HepG2 (cell line): Measurements from ENCODE around the gene TAF8. TPM values are rescaled to one million over a fixed set of nuclear protein-coding genes. Genes with fewer than 3 reads are reported as not detected.

Experiments
- ATF5 ChIP-seq: sonication (generic); formaldehyde crosslinking; IDR thresholded peaks from 2 replicates; pipeline ENCODE4 v1.4.0; 2020; ENCODE audit warnings: mild to moderate bottlenecking, low read depth, missing genetic modification reagents
- BRD4 ChIP-seq: sonication (generic); formaldehyde crosslinking; IDR thresholded peaks from 2 replicates; pipeline ENCODE4 v1.4.0; 2020; ENCODE audit warnings: missing genetic modification reagents
- FOSL1 ChIP-seq: sonication (generic); formaldehyde crosslinking; IDR thresholded peaks from 2 replicates; pipeline ENCODE4 v1.9.0; 2021; ENCODE audit warnings: missing genetic modification reagents, borderline replicate concordance
- KLF6 ChIP-seq: IDR thresholded peaks from 2 replicates; pipeline ENCODE4 v1.8.0; 2016; ENCODE audit warnings: missing biosample characterization, missing genetic modification reagents
- NFIB ChIP-seq: sonication (generic); formaldehyde crosslinking; IDR thresholded peaks from 2 replicates; pipeline ENCODE4 v1.9.0; 2021; ENCODE audit warnings: missing genetic modification reagents, mild to moderate bottlenecking, borderline replicate concordance
- REPIN1 ChIP-seq: sonication (generic); formaldehyde crosslinking; IDR thresholded peaks from 2 replicates; pipeline ENCODE4 v1.8.0; 2022; ENCODE audit warnings: missing genetic modification reagents, low read depth, mild to moderate bottlenecking, borderline replicate concordance
- RFX5 ChIP-seq: IDR thresholded peaks from 2 replicates; pipeline ENCODE4 v1.6.1; 2011; ENCODE audit warnings: low read depth, low read length, improper control_type of control experiment
- RFXANK ChIP-seq: IDR thresholded peaks from 2 replicates; pipeline ENCODE4 v1.6.1; 2016
- SIX1 ChIP-seq: sonication (generic); formaldehyde crosslinking; IDR thresholded peaks from 2 replicates; pipeline ENCODE4 v1.4.0; 2020; ENCODE audit warnings: missing genetic modification reagents, borderline replicate concordance
- THRA ChIP-seq: sonication (generic); formaldehyde crosslinking; IDR thresholded peaks from 2 replicates; pipeline ENCODE4 v1.4.0; 2020; ENCODE audit warnings: missing genetic modification reagents, borderline replicate concordance
- ZNF256 ChIP-seq: sonication (generic); formaldehyde crosslinking; conservative IDR thresholded peaks from 2 replicates; pipeline ENCODE4 v1.4.0; 2020; ENCODE audit warnings: missing genetic modification reagents
- ZNF441 ChIP-seq: sonication (generic); formaldehyde crosslinking; IDR thresholded peaks from 2 replicates; pipeline ENCODE4 v1.7.0; 2021; ENCODE audit warnings: missing genetic modification reagents, borderline replicate concordance
- ZNF484 ChIP-seq: sonication (generic); formaldehyde crosslinking; IDR thresholded peaks from 2 replicates; pipeline ENCODE4 v1.5.1; 2020; ENCODE audit warnings: mild to moderate bottlenecking, low read depth, missing genetic modification reagents, borderline replicate concordance
- ZNF556 ChIP-seq: sonication (generic); formaldehyde crosslinking; IDR thresholded peaks from 2 replicates; pipeline ENCODE4 v1.4.0; 2020; ENCODE audit warnings: mild to moderate bottlenecking, missing genetic modification reagents, borderline replicate concordance
- ZNF781 ChIP-seq: sonication (generic); formaldehyde crosslinking; IDR thresholded peaks from 2 replicates; pipeline ENCODE4 v1.5.1; 2020; ENCODE audit warnings: borderline replicate concordance, mild to moderate bottlenecking, missing genetic modification reagents; ENCODE audit errors: not compliant biosample characterization
- polyA plus RNA-seq, 8 experiments: library from polyadenylated mRNA; depleted of rRNA in 3 of 8; stranded (reverse) in 7 of 8; unstranded in 1 of 8; fragments of >200 nt; fragmentation: Illumina TruSeq in 4 of 8; extraction: Trizol in 4 of 8; gene quantifications; 2 replicates each; pipeline versions ENCODE4 v1.2.1 to v1.2.3, GENCODE V29; 2011 to 2016; ENCODE audit warnings: low read depth in 4 of 8, missing spikeins in 1 of 8, mixed read lengths in 1 of 8; ENCODE audit not compliant: insufficient read depth in 1 of 8
- total RNA-seq, 5 experiments: library from RNA; depleted of rRNA; stranded (reverse); fragments of >200 nt; fragmentation: Illumina TruSeq; extraction: Trizol; gene quantifications; 2 replicates each; pipeline ENCODE4 v1.2.3, GENCODE V29; 2016; ENCODE audit warnings: low read depth in 1 of 5
- TF ChIP-seq, protein P1 (sequence below): sonication (generic); formaldehyde crosslinking; IDR thresholded peaks from 2 replicates; pipeline ENCODE4 v1.5.1; 2020; ENCODE audit warnings: mild to moderate bottlenecking, missing genetic modification reagents, moderate library complexity
- TF ChIP-seq, protein P2 (sequence below): sonication (generic); formaldehyde crosslinking; IDR thresholded peaks from 2 replicates; pipeline ENCODE4 v1.4.0; 2020; ENCODE audit warnings: missing genetic modification reagents
- TF ChIP-seq, protein P3 (sequence below): sonication (generic); formaldehyde crosslinking; IDR thresholded peaks from 2 replicates; pipeline ENCODE4 v1.8.0; 2022; ENCODE audit warnings: mild to moderate bottlenecking, missing genetic modification reagents, moderate library complexity

The TAF8 gene
- total and polyA plus RNA-seq, 2 of the 13 experiments (the other 11 are each of a cell fraction or from before 2014, with no cell fraction given): 25.2 to 25.8 TPM

- TF ChIP-seq, protein P1, sequence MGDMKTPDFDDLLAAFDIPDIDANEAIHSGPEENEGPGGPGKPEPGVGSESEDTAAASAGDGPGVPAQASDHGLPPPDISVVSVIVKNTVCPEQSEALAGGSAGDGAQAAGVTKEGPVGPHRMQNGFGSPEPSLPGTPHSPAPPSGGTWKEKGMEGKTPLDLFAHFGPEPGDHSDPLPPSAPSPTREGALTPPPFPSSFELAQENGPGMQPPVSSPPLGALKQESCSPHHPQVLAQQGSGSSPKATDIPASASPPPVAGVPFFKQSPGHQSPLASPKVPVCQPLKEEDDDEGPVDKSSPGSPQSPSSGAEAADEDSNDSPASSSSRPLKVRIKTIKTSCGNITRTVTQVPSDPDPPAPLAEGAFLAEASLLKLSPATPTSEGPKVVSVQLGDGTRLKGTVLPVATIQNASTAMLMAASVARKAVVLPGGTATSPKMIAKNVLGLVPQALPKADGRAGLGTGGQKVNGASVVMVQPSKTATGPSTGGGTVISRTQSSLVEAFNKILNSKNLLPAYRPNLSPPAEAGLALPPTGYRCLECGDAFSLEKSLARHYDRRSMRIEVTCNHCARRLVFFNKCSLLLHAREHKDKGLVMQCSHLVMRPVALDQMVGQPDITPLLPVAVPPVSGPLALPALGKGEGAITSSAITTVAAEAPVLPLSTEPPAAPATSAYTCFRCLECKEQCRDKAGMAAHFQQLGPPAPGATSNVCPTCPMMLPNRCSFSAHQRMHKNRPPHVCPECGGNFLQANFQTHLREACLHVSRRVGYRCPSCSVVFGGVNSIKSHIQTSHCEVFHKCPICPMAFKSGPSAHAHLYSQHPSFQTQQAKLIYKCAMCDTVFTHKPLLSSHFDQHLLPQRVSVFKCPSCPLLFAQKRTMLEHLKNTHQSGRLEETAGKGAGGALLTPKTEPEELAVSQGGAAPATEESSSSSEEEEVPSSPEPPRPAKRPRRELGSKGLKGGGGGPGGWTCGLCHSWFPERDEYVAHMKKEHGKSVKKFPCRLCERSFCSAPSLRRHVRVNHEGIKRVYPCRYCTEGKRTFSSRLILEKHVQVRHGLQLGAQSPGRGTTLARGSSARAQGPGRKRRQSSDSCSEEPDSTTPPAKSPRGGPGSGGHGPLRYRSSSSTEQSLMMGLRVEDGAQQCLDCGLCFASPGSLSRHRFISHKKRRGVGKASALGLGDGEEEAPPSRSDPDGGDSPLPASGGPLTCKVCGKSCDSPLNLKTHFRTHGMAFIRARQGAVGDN (CRISPR knock-in tag): peak; percentile 84
- TF ChIP-seq REPIN1: peak; percentile 92
- peak; percentile 47; the same call in 1 of the 2 replicates for TF ChIP-seq ZNF441 (CRISPR knock-in tag)
- TF ChIP-seq, protein P2, sequence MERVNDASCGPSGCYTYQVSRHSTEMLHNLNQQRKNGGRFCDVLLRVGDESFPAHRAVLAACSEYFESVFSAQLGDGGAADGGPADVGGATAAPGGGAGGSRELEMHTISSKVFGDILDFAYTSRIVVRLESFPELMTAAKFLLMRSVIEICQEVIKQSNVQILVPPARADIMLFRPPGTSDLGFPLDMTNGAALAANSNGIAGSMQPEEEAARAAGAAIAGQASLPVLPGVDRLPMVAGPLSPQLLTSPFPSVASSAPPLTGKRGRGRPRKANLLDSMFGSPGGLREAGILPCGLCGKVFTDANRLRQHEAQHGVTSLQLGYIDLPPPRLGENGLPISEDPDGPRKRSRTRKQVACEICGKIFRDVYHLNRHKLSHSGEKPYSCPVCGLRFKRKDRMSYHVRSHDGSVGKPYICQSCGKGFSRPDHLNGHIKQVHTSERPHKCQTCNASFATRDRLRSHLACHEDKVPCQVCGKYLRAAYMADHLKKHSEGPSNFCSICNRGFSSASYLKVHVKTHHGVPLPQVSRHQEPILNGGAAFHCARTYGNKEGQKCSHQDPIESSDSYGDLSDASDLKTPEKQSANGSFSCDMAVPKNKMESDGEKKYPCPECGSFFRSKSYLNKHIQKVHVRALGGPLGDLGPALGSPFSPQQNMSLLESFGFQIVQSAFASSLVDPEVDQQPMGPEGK (CRISPR knock-in tag): no peak
- TF ChIP-seq FOSL1 (CRISPR knock-in tag): no peak
- TF ChIP-seq RFX5: peak; percentile 27
- TF ChIP-seq RFXANK (CRISPR knock-in tag): no peak; the same call in 1 of the 2 replicates
- TF ChIP-seq ATF5: peak; percentile 55; the same call in 1 of the 2 replicates
- TF ChIP-seq ZNF256 (CRISPR knock-in tag): peak; percentile 49; the same call in 1 of the 2 replicates
- TF ChIP-seq KLF6: peak; percentile 54; the same call in 1 of the 2 replicates
- no peak; the same call in 1 of the 2 replicates for TF ChIP-seq THRA (CRISPR knock-in tag)
- TF ChIP-seq NFIB (CRISPR knock-in tag): no peak
- peak; percentile 92 for TF ChIP-seq ZNF781
- TF ChIP-seq ZNF484 (CRISPR knock-in tag): no peak
- TF ChIP-seq, protein P3, sequence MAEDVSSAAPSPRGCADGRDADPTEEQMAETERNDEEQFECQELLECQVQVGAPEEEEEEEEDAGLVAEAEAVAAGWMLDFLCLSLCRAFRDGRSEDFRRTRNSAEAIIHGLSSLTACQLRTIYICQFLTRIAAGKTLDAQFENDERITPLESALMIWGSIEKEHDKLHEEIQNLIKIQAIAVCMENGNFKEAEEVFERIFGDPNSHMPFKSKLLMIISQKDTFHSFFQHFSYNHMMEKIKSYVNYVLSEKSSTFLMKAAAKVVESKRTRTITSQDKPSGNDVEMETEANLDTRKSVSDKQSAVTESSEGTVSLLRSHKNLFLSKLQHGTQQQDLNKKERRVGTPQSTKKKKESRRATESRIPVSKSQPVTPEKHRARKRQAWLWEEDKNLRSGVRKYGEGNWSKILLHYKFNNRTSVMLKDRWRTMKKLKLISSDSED (CRISPR knock-in tag): no peak
- peak; percentile 93; the same call in 1 of the 2 replicates for TF ChIP-seq ZNF556
- no peak for TF ChIP-seq SIX1 (CRISPR knock-in tag)
- TF ChIP-seq BRD4: peak; percentile 90
Measured at GRCh38 chr6:42050297-42051267, at the start of gene TAF8 (continued).
